ENCODE measurements around the gene TBC1D30.
A peak's percentile ranks its signal among the peaks of the same experiment; 100 is the strongest.
"Not testable (repeated sequence)": the region's sequence is repeated elsewhere in the genome, so short reads cannot be mapped to it uniquely, and the experiment has no call there.

The TBC1D30 gene

GRCh38 chr12:64806593-64807460 lies 17.6 kb upstream of the TBC1D30 start:
- DNase-seq, result peak; percentile 52 to 79 (median 55)

DNA sequence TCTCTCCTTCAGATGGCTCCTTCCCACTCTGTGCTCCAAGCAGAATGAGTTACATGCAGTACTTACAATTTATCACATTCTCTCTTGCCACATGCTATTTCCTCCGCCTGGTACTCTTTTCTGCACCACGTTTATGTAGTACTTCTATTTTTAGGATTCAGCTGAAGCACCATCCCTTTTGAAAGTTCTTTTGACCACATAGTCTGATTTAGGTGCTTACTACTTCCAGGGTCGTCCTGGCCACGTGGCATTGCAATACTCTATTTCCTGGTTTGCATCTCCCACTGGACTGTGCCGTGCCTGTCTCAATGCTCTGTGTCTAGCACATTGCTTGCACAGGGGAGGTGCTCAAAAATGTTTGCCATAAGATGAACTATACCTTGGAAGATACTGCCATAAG lies 16.3 kb upstream of the TBC1D30 start:
- no peak for DNase-seq

GRCh38 chr12:64810831-64811230 lies 13.6 kb upstream of the TBC1D30 start:
- DNase-seq, result no peak

DNA sequence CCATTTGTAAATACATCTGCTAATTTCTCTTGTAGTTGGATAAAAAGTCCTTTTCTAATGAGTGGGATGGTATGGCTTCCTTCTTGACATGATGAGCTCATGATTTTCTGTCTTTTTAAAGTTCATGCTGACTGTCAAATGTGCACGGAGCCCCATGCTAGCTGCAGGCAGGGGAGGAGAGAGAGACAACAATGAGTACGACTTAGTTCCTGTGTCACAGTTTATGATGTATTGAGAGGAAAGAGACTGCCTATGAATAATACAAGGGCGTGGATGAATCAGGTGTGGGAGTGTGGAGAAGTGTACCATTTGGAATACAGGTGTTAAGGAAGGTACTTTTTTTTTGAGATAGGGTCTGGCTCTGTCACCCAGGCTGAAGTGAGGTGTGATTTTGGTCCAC lies 10.7 kb upstream of the TBC1D30 start:
- DNase-seq, result peak; percentile 10 to 41 (median 34)

DNA sequence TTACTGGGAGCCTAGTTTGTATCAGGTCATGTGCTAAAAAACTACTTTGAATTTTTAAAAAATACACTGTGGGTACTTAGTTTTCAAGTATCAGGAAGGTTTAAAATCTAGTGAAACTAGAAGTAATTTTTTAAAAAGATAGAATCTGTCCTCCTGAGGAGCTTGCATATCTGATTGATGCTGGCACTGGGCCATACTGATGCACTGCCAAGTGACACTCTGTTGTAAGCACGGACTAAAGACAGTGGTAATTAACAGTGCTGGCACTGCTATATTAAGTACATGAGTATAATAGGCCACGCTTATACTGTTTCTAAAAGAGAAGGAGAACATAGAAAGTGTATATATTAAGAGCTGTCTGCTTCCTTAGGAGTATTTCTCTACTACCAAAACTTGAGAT lies 10.0 kb upstream of the TBC1D30 start:
- DNase-seq, result no peak

GRCh38 chr12:64819816-64820402 lies 4.5 kb upstream of the TBC1D30 start:
- DNase-seq, result no peak

GRCh38 chr12:64820593-64820992 lies 3.9 kb upstream of the TBC1D30 start:
- no peak for DNase-seq

DNA sequence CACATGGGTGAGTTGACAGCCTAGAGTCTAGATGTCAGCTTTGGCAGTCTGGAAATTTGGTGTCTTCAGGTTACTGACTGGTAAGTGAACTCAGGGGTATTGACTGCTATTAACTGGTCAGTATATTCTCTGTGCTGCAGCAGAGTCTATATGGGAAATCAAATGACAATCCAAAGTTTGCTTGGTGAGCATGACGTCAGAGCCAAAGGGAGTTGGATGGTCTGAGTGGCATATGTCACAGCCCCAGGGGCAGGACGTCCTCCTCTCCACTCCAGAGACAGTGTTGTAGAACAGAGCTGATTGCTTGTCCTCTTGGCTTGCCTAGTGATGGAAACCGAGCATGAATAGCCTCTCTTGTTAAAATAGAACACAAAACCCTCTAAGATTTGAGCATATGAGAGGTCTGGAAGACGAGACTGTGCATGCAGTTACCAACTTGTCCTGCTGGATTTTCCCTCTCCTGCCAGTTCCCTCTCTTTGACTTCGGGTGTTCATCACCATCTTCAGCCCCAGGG lies 3.3 kb upstream of the TBC1D30 start:
- DNase-seq, result no peak

GRCh38 chr12:64824130-64824499 lies 332 bp upstream of the TBC1D30 start:
- DNase-seq, result no peak

GRCh38 chr12:64825143-64826021 lies 935 bp downstream of the TBC1D30 start:
- DNase-seq, result no peak

- DNase-seq, result peak; percentile 53 to 69 (median 56)
These were observed 1.8 kb downstream of the TBC1D30 start for GRCh38 chr12:64826234-64826633.

- DNase-seq, result no peak
These were observed 4.3 kb downstream of the TBC1D30 start for GRCh38 chr12:64828713-64829112.

GRCh38 chr12:64833928-64834327 lies 9.5 kb downstream of the TBC1D30 start:
- DNase-seq, result no peak

DNA sequence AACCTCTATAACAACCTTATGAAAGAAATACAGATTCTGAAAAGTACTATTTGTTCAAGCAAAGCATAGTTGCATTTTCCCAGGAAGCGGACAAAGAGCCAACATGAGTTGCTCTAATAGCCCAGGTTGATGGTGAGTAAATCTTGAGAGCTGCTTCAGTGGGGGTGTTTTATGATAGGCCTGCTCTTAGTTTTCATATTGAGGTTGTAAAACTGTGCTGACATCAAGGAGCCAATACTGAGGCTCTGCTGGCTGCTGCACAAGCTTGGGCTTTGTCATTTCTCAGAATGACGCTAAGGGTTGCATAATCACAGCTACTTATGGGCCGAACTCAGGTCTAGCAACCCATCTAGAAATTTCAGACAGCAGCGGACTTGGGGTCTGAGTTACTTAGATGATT lies 11.5 kb downstream of the TBC1D30 start:
- no peak for DNase-seq

DNA sequence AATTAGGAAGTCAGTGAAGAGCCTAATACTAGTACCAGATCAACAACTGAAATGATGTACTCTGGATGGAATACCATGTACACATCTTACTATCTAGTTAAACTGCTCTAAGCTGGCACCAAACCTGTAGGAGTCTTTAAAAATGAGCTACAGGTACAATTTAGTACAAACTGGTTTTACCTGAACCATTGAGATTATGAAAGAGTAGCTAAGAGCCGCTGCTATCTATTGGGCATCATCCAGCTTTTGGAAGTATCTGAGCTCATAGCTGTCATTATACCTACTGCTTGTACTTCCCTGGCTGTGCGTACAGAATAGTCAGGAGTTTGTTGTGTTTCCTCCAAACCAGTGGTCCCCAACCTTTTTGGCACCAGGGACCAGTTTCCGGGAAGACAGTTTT lies 12.4 kb downstream of the TBC1D30 start:
- DNase-seq, result no peak

DNA sequence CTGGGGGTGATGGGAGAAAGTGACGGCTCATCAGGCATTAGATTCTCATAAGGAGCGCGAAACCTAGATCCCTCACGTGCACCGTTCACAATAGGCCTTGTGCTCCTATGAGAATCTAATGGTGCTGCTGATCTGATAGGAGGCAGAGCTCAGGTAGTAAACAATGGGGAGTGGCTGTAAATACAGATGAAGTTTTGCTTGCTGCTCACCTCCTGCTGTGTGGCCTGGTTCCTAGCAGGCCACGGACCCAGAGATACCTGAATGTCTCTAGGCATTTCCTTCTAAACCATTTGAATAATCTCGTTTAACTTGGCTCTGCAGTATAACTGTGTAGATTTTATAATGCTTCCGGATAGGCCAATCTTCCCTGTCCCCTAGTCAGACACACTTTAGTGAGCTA lies 13.0 kb downstream of the TBC1D30 start:
- no peak for DNase-seq

- no peak for DNase-seq
These were observed 15.7 kb downstream of the TBC1D30 start for GRCh38 chr12:64840119-64840518.

DNA sequence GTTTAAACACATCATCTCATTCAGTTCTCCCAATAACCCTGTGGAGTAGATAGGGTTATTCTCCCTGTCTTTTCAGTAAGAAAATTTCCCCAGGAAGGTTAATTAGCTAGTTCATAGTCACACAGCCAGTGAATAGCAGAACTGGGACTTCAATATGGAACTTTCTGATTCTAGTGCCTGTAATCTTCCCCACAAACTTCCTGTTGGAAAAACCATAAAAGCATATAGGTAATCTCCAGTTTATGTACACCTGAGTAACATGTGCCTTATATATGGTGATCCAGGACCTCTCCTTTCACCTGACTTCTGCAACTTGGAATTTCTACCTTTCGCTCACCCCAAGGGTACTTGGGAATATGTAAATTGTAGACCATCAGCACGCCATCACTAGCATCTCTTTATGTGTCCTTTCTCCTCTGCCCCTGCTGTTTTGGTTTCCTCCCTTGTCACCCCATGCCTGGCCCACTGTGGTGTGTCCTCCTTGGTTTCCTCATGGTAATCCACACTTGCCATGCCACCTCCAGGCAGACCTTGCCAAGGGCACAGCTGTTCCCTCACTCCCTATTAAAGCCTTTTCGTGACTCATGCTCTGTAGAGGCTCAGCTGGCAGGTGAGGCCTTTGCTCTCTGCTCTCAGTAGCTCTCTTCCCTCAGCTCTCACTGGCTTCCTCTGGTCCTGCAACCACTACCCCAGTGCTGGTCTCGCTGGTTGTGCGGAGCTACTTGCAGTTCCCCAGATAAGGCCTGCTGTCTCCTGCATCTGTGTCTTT lies 16.7 kb downstream of the TBC1D30 start:
- no peak for DNase-seq

- DNase-seq, result not testable (repeated sequence)
These were observed 24.0 kb downstream of the TBC1D30 start for GRCh38 chr12:64848409-64848808.

- no peak for DNase-seq
These were observed 34.6 kb downstream of the TBC1D30 start for GRCh38 chr12:64858882-64859605.

DNA sequence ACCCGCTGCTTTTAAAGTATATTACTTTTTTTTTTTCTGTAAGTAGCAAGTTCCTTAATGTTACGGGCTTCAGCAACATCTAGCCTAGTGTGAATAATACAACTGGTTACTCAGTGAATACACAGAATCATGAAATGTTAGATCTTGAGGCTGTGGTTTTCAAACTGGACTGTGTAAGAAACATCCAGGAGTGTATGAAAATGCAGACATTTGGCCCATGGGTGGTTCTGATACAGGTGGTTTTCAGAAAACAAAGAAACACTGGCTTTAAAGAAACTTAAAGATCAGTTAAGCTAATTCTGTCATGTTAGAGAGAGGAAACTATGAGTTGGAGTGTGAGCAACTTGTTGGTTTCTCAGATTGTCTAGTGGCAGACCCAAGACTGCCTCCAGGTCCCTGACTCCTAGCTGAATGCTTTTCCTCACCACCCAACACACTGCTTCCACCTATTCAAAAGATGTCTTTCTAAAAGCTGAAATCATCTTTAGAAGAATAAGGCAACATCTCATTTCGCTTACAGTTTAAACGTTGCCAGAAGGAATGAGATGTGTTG lies 36.1 kb downstream of the TBC1D30 start:
- DNase-seq, result no peak

- DNase-seq, result no peak
These were observed 39.9 kb downstream of the TBC1D30 start for GRCh38 chr12:64864319-64864718.
